ENCODE measurements around the gene QRICH1.

QRICH1 gene

DNA sequence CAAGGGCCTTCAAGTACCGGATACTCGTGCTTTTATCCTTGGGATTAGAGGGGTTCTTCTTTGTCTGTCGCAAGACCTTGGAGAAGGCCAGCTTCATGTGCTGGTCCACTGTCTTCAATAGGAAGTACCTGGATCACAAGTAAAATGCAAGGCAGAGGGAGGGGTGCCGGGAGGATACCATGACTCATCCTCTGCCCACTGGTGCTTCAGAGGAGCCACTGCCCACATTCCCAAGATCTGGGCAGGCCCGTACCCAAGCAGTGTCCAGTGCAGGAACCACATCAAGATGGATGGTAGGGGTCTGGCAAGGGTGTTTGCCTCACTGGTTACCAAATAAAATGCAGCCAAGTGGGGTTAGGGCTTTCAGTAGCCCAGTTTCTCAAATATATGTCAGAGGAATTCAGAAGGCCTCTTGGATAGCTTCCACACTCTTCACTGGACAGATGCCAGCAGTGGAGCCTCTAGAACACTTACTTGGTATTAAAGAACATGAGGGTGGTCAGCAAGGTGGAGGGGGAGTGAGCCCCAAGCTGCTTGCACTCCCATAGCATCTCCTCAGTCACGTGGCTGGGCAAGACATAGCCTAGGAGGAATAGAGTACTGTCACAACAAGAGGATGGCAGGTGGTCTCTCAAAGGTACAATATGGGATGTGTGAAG lies 61.1 kb downstream of the QRICH1 start:
- no peak for DNase-seq

DNA sequence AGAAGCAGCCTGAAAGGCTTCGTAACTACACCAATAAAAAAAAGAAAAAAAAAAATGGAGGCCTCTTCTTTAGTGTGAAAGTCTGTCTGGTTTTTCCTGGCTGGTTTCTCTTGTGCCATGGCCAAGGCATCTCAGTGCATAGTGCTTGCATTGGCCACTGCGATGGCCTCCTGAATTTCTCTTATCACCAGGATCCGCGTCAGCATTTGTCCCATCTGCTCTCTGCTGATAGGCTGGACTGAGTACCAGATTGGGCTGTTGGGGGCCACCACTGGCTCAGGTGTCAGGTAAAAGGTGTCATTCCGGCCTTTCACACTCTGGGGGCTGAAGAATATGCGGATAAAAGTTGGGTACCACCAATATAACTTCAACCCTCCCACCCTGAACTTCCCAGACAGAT lies 63.5 kb downstream of the QRICH1 start:
- no peak for DNase-seq

DNA sequence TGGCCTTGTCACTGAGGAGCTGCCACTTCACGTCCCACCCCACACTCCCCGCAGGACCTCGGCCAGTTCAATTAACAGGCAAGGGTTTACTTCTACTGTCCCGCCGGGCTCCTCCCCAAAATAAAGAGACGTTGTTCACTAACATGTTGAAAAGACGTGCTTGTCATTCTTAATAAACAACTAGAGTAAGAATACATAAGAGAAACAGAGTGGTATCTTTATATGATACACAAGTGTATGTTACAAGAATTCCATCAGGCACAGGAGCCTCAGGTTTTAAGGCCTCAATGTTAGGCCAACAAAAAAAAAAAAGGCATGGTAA lies 64.3 kb downstream of the QRICH1 start:
- no peak for DNase-seq

DNA sequence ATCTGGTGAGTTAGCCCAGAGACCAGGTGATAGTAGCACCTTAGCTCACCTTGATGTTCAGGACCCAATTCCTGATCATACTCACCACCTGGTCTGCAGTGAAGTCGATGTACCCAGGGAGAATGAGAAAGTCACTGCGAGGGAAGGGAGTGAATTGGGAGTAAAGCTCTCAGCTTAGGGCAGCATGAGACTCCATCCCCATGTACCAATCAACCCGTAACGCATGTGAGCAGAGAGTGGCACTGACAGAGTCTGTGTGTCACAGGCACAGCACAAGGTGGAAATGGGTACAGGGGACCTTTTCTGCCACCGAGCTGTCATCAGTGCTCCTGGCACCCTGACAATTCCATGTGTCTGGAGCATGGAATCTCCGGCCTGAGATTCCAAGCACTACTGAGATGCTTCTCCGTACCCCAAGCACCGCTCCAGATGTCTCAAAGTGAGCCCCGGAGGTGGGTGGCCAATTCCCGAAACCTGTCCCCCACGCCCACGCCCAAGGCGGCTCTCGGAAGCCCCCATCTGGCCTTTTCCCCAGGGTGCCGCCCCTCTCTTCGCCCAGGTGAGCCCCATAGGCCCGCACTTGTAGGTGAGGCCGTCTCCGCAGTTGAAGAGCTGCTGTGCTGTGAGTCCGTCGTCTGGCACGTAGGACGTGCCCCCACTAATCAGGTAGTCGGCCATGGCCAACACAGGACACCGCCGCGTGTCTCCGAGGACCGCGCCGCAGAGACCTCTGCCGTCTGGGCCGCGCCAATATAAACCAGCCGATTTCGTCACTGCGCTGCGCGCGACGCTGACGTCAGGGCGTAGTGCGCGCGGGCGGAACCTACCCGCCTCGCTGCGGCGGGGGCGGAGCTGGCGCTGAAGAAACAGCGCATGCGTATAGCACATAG lies 65.0 kb downstream of the QRICH1 start, which contains the start of gene IMPDH2:
Gene IMPDH2, minus strand, starts transcription at position 726 of the 890 bp plus-strand sequence. Its CDS starts 48 bp downstream, at position 678.
- DNase-seq: peak; percentile 93

DNA sequence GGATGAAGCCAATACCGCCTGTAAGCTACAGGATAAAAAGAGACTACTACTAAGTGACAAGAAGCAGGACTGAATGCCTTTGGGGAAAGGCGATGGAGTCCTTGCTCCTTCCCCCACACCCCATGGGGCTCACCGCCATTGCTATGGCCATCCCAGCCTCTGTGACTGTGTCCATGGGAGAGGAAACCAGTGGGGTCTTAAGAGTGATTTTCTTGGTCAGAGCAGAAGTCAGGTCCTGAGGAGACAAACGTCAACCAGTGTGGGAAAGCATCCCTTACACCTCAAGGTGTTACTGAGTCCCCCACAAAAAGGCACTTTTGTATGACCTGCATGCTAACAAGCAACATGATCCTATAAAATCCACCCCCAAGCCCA lies 65.6 kb downstream of the QRICH1 start:
- DNase-seq: no peak

DNA sequence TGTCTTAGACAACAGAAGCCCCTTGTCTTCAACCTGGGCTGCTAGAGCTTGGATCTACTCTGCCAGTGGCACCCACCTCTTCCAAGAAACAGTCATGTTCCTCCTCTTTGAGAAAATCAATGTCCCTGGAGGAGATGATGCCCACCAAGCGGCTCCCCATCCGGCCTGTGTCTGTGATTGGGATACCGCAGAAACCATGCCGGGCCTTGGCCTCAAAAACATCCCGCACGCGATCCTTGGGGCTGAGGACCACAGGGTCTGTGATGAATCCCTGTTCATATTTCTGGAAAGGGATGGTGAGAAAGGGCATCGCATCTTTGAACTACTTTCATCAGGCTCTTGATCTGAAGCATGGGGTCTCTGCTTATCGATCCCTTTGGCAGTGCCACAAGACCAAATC lies 66.2 kb downstream of the QRICH1 start:
- no peak for DNase-seq

DNA sequence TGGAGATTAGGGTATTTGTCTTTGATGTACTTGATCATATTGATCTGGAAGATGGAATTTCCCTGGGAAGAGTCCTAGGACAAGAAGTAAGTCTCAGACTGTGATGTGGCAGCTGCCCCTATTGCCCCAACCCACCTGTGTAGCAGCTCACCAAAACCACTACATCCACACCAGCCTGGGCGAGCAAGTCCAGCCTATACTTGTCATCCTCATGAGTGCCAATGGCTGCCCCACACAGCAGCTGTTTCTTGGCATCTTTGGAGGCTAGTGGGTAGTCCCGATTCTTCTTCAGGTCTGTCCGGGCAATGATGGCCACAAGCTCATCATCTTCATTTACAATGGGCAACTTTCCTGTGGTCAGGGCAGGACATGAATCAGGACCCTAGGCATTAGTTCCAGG lies 67.3 kb downstream of the QRICH1 start:
- DNase-seq: no peak

DNA sequence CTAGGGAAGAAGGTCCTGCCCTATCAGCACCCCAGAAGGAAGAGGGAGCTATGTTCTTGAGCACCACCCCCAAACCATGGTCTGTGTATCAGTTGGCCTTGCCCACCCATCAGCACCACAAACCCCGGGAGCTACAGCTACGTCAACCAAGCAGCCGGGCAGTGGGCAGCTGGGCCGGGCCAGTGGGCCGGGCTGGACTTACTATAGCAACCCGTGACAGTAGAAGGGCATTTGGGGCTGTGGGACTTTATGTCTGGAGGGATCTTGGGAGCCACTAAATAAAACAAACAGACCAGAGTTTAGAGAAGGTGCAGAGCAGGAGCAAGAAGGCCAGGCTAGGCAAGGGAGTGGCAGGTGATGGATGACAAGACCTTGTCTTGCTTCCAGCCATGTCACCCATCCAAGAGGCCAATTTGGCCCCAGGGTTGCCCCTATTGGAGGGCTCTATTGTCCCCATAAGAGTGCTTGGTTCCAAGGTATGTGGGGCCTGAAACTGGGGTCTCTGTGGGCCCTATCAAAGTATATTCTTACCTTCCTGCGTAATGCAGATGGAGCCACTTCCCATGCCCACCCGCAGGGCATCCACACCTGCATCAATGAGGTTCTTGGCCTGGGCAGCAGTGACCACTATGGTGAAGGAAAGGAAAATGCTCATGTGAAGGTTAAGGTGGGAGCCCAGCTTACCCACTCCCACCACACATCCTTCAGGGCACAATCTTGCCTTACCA lies 67.9 kb downstream of the QRICH1 start:
- no peak for DNase-seq

DNA sequence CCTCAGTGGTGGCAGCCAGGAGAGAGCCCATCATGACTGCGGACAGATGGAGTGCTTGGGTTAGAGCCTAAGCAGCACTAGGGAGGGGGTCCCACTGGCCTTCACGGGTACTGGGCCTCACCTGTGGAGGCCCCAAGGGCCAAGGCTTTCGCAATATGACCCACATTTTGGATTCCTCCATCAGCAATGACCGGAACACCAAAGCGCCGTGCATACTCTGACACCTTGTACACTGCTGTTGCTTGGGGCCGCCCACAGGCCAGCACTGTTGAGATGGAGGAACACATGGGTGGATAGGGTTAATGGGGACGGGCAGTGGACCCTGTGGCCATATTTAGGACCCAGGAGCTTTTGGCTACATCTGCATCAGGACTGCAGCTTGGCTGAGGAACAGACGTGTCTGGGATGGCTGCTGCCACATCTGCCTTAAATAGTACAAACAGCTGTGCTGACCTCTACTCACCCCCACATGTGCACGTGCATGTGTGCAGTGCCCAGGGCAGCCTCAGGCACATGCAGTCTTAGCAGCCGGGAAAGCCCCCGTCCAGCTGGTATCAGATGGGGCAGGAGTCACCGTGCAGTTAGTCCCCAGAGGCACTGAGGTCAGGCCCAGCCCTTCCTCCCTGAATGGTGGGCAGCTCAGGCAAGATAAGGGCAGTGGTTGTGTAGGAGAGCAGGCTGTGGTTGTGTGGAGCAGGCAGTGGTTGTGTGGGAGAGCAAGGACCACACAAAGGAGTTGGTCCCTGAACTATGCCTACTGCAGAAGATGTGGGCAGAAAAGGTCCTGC lies 68.7 kb downstream of the QRICH1 start:
- DNase-seq: no peak

DNA sequence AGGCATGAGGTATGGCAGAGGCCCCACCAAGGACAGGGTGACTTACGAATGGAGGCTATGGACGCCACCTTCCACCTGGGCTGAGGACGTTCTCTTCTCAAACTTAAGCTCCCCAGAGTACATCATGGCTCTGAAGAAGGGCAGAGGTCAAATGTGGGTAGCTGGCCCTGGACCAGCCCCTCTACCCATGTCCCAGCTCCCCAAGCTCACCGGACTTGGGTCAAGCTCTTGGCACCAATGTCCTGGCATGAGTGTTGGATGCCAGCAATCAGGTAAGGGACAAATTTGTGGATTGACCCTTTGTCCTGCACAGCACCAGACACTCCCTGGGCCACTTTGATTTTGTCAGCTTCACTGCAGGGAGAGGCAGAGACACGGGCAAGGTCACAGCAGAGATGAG lies 69.4 kb downstream of the QRICH1 start:
- DNase-seq: no peak

DNA sequence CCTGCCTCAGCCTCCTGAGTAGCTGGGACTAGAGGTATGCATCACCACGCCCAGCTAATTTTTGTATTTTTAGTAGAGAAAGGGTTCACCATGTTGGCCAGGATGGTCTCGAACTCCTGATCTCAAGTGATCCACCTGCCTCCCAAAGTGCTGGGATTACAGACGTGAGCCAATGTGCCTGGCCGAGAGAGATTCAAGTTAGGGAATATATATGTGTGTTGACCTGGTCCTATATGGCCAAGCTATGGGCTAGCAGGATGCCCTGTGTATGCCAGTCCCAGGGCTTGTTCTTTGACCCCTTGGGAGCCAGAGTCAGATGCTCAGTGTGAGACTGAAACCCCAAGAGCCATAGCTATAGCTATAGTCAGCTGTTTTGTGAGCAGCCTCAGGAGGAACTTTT lies 70.1 kb downstream of the QRICH1 start:
- DNase-seq: no peak

DNA sequence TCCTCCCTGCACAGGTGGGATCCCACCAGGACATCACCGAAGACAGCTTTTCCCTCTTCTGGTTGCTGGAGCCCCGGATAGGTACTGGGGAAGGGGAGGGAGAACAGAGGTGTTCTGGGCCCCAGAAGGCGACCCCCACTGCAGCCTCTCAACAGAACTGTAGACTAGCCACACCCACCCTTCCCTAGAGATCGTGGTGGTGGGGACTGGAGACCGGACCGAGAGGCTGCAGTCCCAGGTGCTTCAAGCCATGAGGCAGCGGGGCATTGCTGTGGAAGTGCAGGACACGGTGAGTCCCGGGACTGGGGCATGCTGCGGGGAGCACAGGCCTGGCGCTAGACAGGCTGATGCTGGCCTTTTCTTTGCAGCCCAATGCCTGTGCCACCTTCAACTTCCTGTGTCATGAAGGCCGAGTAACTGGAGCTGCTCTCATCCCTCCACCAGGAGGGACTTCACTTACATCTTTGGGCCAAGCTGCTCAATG lies 71.1 kb downstream of the QRICH1 start:
- DNase-seq: no peak

DNA sequence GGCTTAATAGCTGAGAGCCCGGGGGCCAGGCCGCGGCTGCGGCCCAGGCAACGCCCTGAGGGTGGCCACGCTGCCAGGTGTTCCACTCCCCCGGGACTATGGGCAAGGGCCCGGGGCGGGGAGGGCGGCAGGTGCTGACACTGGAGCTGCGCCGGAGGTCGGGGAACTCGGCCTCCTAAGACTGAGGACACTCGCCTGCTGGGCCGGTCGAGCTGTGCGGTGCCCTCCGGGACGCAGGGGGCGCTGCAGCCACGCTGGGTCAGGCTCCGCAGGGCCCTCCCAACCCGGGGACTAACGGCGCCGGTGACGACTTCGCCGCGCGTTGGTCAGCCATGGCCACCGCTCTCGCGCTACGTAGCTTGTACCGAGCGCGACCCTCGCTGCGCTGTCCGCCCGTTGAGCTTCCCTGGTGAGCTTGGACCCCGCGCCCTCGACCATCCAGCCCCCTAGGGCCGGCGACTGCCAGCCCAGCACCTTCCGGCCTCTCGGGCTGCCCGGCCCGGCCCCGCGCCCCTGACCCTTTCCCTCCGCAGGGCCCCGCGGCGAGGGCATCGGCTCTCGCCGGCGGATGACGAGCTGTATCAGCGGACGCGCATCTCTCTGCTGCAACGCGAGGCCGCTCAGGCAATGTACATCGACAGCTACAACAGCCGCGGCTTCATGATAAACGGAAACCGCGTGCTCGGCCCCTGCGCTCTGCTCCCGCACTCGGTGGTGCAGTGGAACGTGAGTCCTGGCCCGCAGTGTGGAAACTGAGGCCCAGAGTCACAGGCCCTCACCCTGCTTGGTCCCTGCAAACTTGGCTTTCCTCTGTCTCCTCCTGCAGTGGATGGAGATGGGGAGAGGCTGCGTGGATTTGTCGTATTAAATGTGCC lies 71.8 kb downstream of the QRICH1 start, which contains the start of gene NDUFAF3:
Gene NDUFAF3, plus strand, starts transcription at position 309 of the 875 bp plus-strand sequence. Its CDS starts 24 bp downstream, at position 333.
- peak; percentile 87 for DNase-seq

DNA sequence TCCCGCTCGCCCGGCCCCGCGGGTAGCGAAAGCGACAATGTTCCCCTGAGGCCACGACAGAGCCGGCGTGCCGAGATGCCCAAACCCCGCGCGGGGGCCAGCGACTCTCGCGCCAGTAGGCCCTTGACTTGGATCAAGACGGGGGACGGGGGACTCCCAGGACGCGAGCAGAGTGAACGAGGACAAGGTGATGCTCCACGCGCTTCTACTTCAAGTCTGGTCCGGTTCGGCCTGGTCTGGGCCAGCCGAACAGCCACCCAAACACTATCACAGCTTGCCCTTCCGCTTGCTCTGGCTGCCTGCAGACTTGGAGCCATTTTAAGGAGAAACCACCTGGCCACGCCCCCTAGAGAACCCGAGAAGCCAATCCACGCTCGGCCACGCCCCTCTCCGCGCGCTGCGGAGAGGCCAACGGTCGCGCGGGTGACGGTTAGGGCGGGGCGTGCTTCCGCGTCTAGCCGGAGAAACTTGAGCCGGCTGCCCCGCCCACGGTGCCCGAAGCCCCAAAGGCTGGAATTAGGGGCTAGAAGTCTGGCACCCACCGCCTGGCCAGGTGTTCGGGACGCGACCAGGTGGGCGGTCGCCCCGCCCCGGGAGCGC lies 72.6 kb downstream of the QRICH1 start:
- DNase-seq: peak; percentile 98

DNA sequence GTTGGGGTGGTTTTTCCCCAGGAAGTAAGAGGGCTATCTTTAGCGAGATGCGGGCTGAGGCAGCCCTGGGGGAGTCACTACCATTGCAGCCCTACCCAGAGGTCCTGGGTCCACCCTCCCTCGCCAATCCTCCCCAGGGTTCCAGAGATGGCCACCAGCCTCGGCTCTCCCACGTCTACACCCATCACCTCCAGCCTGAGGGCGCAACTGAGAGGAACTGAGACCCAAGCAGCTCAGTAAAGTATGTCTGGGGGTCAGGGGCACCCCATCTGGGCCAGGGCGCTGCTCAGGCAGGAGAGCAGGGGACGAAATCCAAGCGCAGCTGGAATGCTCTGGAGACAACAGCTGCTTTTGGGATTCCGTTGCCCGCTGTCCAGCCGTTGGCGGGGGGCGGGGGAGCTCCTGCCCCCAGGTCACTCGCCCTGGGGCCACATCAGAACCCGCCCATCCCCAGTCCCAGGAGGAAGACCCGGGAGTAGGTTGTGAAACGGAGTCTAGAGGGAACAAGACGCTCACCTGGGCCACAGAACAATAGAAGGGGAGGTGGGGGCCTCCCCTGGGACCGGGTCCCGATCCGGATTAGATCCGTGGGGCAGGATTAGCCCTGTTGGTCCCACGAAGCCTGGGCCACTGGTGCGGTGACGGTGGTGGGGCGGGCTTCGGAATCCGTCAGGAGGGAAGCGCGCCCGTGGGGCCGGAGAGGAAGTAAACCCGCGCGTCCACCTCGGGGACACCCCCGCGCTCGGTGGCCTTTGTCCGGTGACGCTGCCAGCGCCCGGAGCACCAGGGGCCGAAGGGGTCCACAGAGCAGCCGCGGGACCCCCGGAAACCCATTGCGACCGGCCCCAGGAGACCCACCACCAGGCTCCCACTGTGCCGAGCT lies 73.3 kb downstream of the QRICH1 start:
- no peak for DNase-seq

DNA sequence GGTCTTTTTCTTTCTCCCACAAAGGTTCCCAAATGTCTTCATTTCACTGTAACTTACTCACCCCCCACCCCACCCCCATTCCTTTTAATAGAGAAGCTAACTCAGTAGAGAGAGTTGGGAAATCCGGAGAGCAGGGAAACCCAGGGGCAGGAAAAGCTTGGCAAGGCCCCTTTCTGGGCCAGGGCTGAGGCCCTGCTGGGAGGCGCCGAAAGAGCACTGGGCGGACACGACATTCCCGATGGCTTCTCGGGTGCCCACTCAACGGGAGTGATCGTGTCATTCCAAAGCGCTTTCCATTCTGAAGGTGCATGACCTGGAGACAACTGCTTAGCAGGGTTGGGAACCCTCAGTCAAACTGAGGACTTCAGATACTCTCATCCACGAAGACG lies 73.9 kb downstream of the QRICH1 start:
- DNase-seq: no peak

DNA sequence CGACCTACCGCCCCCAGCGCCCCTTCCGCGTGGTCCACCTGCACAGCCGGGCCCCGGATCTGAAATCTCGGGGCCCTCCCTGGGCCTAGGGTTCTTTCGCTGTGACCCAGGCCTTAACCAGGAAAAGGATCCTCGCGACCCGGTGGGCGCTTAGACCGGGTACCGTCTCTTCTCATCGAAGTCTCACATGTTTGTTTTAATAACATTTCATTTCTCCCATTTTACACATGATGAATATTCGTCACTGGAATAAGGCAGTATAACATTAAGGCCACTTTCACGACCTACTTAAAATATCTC lies 75.2 kb downstream of the QRICH1 start:
- no peak for DNase-seq

DNA sequence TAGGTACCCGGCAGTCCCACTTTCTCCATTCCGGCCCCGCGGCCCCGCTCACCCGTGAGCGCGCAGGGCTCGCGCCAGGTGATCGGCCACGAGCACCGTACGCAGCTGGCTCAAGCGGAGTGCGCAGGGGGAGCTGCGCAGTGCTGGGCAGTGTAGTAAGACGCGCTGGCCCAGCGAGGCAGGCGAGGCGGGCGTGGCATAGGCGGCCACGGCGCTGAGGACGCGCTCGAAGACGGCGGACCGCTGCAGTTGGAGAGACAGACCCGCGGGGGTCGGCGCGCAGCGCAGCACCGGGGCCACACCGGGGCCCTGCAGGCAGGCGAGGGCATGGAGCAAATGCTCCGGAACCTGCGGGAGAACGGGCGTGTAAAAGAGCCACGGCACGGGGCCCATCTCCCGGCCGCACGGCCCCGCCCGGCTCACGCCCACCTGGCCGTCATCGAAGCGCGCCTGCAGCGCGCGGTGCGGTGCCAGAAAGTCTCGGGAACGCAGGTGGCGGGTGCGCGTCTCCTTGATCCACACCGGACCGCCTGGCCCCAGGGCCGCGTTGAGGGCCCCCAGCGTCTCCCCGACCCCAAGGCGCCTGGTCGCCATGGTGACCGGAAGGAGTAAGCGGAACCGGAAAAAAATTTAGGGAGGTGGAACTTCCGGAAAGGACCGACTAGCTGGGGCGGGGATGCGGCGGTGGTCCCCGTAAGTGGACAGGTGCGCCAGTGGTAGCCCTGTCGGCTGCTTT lies 75.7 kb downstream of the QRICH1 start, which contains the start of gene DALRD3:
Gene DALRD3, minus strand, starts transcription at position 610 of the 736 bp plus-strand sequence. Its CDS starts 16 bp downstream, at position 594.
- DNase-seq: peak; percentile 70

DNA sequence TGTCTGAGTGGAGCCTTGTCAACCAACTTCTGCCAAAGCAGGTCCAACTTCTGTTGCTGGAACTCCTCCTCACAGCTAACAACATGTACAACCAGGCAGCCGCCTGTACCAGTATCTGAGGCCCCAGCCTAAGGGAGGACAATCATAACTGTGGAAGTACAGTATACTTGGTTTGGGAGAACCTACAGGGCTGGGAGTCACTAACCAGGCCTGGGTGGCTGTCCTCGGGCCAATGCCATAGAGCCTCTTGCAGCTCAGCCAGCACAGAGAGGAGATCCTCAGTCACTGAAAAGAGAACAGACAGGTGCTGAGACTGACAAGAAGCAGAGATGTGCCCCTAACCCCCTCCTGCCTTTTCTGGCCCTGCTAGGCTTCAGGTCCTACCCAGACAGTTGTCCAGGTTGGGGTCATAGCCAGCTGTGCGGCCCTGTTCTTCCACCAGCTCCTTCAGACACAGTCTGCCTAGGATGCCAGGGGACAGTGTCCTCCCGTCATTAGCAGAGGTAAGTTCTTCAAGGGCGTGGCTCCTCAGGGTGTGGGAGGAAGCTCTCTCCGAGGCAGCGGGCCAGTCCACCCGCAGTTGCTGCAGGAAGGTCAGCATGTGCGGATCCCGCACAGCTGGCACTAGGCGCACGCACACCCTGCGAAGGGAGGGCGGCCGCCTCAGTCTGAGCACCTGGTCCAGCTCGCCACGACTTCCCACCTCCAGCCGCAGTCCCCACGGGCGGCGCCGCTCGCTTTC lies 76.5 kb downstream of the QRICH1 start:
- DNase-seq: no peak

Data from central memory CD4-positive, alpha-beta T cell (primary cell).